Suprapubic skin (tissue), 4 donors: Measurements from ENCODE around the gene STRN4.

Source experiments
- POLR2A ChIP-seq, 2 donors: fragments of 450-650 bp; IDR thresholded peaks; one replicate each; pipeline ENCODE4 v1.6.1; 2017; ENCODE audit warnings: antibody characterized with exemption in 2 of 2, mild to moderate bottlenecking in 2 of 2, moderate library complexity in 2 of 2
- POLR2AphosphoS5 ChIP-seq, 3 donors: sonication (generic); formaldehyde crosslinking; IDR thresholded peaks; one replicate each; pipeline ENCODE4 v1.6.1; 2017; ENCODE audit warnings: antibody characterized with exemption in 3 of 3
- TF ChIP-seq, protein P1 (sequence below), 2 donors: fragments of 200-600 bp in 1 of 2; fragments of 450-650 bp in 1 of 2; sonication (generic) in 1 of 2; IDR thresholded peaks; one replicate each; pipeline ENCODE4 v1.5.1; 2016 to 2019; ENCODE audit warnings: antibody characterized with exemption in 2 of 2, mild to moderate bottlenecking in 1 of 2, moderate library complexity in 1 of 2

DNA sequence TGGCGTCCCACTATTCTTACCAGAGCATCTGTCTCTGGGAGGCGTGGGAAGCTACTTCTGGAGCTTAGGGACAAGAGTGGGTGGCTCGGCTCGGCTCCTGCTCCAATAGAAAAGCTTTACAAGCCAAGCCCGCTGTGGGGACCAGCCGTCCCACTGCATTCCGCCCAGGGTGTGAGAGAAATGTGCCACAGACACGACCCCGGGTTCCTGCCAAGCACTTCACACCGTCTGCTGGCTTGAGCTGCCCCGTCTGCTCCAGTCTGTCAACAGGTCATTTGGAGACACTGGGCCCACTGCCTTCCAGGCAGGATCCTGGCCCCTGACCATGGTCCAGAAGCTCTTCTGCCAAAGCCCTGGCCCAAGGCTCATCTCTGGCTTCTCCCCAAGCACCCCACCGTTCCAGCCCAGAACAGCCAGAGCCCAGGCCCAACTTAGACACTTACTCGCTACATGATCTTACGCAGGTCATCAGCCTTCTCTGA lies 6.9 kb downstream of the STRN4 start:
- no peak for TF ChIP-seq POLR2AphosphoS5 (IDR thresholded peaks at IDR 0.05)
- no peak for TF ChIP-seq POLR2A (IDR thresholded peaks at IDR 0.05)
- TF ChIP-seq, protein P1, sequence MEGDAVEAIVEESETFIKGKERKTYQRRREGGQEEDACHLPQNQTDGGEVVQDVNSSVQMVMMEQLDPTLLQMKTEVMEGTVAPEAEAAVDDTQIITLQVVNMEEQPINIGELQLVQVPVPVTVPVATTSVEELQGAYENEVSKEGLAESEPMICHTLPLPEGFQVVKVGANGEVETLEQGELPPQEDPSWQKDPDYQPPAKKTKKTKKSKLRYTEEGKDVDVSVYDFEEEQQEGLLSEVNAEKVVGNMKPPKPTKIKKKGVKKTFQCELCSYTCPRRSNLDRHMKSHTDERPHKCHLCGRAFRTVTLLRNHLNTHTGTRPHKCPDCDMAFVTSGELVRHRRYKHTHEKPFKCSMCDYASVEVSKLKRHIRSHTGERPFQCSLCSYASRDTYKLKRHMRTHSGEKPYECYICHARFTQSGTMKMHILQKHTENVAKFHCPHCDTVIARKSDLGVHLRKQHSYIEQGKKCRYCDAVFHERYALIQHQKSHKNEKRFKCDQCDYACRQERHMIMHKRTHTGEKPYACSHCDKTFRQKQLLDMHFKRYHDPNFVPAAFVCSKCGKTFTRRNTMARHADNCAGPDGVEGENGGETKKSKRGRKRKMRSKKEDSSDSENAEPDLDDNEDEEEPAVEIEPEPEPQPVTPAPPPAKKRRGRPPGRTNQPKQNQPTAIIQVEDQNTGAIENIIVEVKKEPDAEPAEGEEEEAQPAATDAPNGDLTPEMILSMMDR (IDR thresholded peaks at IDR 0.05): no peak
